Measurements from ENCODE around the gene CFAP43. TPM values are rescaled to one million over a fixed set of nuclear protein-coding genes. Genes with fewer than 3 reads are reported as not detected.

The CFAP43 gene
- total RNA-seq, 1 donor from 2014 or later, result not detected

- Mint-ChIP-seq H3K4me1 (ENCODE audit: low read depth) (peaks cover 8% of the 10 kb centered on the region), H3K9me3 (peaks cover 7% of the 10 kb centered on the region), H3K36me3 (ENCODE audit: low read depth) (peaks cover 2% of the 10 kb centered on the region), H3K27ac (no peak overlapping the region), H3K27me3 (ENCODE audit: insufficient read depth) (peaks cover 32% of the 10 kb centered on the region), H3K4me3 (no peak overlapping the region)
- no peak for DNase-seq (ENCODE audit: low spot score)
- intact Hi-C loops (cut with micrococcal nuclease), result no loop called here
Observed at GRCh38 chr10:104242545-104242944, 10.4 kb upstream of the CFAP43 start.

GRCh38 chr10:104240078-104240477 is 7.9 kb upstream of the CFAP43 start:
- H3K4me3 Mint-ChIP-seq, result no peak overlapping the region
- H3K27ac Mint-ChIP-seq, result no peak overlapping the region
- peaks cover 2% of the 10 kb centered on the region for H3K36me3 Mint-ChIP-seq (ENCODE audit: low read depth)
- no peaks in the 10 kb centered on the region for H3K4me1 Mint-ChIP-seq (ENCODE audit: low read depth)
- no peak for DNase-seq (ENCODE audit: low spot score)
- H3K9me3 Mint-ChIP-seq, result peaks cover 9% of the 10 kb centered on the region
- intact Hi-C loops (cut with micrococcal nuclease), result no loop called here
- peaks cover 43% of the 10 kb centered on the region for H3K27me3 Mint-ChIP-seq (ENCODE audit: insufficient read depth)

GRCh38 chr10:104235801-104236200 is 3.6 kb upstream of the CFAP43 start:
- Mint-ChIP-seq H3K27ac (no peak overlapping the region), H3K4me3 (no peak overlapping the region), H3K27me3 (ENCODE audit: insufficient read depth) (peaks cover 41% of the 10 kb centered on the region), H3K36me3 (ENCODE audit: low read depth) (no peaks in the 10 kb centered on the region), H3K4me1 (ENCODE audit: low read depth) (peaks cover 12% of the 10 kb centered on the region), H3K9me3 (peaks cover 10% of the 10 kb centered on the region)
- no peak for DNase-seq (ENCODE audit: low spot score)
- intact Hi-C loops (cut with micrococcal nuclease), result loop anchor here (10.0 kb wide), 1 partner anchor 481 kb away; no protein-coding TSS in a partner anchor

- H3K4me3 Mint-ChIP-seq, result no peak overlapping the region
- intact Hi-C loops (cut with micrococcal nuclease), result loop anchor here (10.0 kb wide), 1 partner anchor 480 kb away; no protein-coding TSS in a partner anchor
Observed at GRCh38 chr10:104234934-104235333, 2.8 kb upstream of the CFAP43 start.

GRCh38 chr10:104233817-104234216 is 1.7 kb upstream of the CFAP43 start:
- Mint-ChIP-seq H3K27ac (no peak overlapping the region), H3K36me3 (ENCODE audit: low read depth) (no peaks in the 10 kb centered on the region), H3K27me3 (ENCODE audit: insufficient read depth) (peaks cover 35% of the 10 kb centered on the region), H3K4me3 (peak overlapping the region; percentile 58), H3K4me1 (ENCODE audit: low read depth) (peaks cover 12% of the 10 kb centered on the region), H3K9me3 (peaks cover 10% of the 10 kb centered on the region)
- no peak for DNase-seq (ENCODE audit: low spot score)
- intact Hi-C loops (cut with micrococcal nuclease), result loop anchor here (2.0 to 10.0 kb wide), 2 partner anchors 267 to 479 kb away; partner anchors contain the start of gene SLK

More at GRCh38 chr10:104234934-104235333, 2.8 kb upstream of the CFAP43 start:
- Mint-ChIP-seq H3K36me3 (ENCODE audit: low read depth) (no peaks in the 10 kb centered on the region), H3K4me1 (ENCODE audit: low read depth) (peaks cover 12% of the 10 kb centered on the region), H3K9me3 (peaks cover 10% of the 10 kb centered on the region), H3K27ac (no peak overlapping the region), H3K27me3 (ENCODE audit: insufficient read depth) (peaks cover 41% of the 10 kb centered on the region)
- no peak for DNase-seq (ENCODE audit: low spot score)

GRCh38 chr10:104232613-104233102 is 494 bp upstream of the CFAP43 start:
- intact Hi-C loops (cut with micrococcal nuclease), result loop anchor here (1.0 to 10.0 kb wide), 8 partner anchors 24 to 478 kb away; partner anchors contain the start of genes GSTO2, ITPRIP, SLK and STN1
- Mint-ChIP-seq H3K27ac (peak overlapping the region; percentile 60), H3K4me1 (ENCODE audit: low read depth) (peaks cover 12% of the 10 kb centered on the region), H3K27me3 (ENCODE audit: insufficient read depth) (peaks cover 36% of the 10 kb centered on the region), H3K4me3 (peak overlapping the region; percentile 82), H3K9me3 (peaks cover 10% of the 10 kb centered on the region), H3K36me3 (ENCODE audit: low read depth) (no peaks in the 10 kb centered on the region)
- no peak for DNase-seq (ENCODE audit: low spot score)

GRCh38 chr10:104230490-104230889 is 1.7 kb downstream of the CFAP43 start:
- H3K9me3 Mint-ChIP-seq, result peaks cover 5% of the 10 kb centered on the region
- H3K27ac Mint-ChIP-seq, result no peak overlapping the region
- H3K4me3 Mint-ChIP-seq, result no peak overlapping the region
- DNase-seq (ENCODE audit: low spot score), result no peak
- H3K27me3 Mint-ChIP-seq (ENCODE audit: insufficient read depth), result peaks cover 29% of the 10 kb centered on the region
- H3K4me1 Mint-ChIP-seq (ENCODE audit: low read depth), result peaks cover 12% of the 10 kb centered on the region
- no peaks in the 10 kb centered on the region for H3K36me3 Mint-ChIP-seq (ENCODE audit: low read depth)
- intact Hi-C loops (cut with micrococcal nuclease), result loop anchor here (10.0 kb wide), 1 partner anchor 476 kb away; no protein-coding TSS in a partner anchor

GRCh38 chr10:104223304-104223703 is 8.9 kb downstream of the CFAP43 start:
- Mint-ChIP-seq H3K27ac (no peak overlapping the region), H3K9me3 (no peaks in the 10 kb centered on the region), H3K27me3 (ENCODE audit: insufficient read depth) (peaks cover 29% of the 10 kb centered on the region), H3K4me3 (no peak overlapping the region), H3K36me3 (ENCODE audit: low read depth) (no peaks in the 10 kb centered on the region), H3K4me1 (ENCODE audit: low read depth) (no peaks in the 10 kb centered on the region)
- no peak for DNase-seq (ENCODE audit: low spot score)
- intact Hi-C loops (cut with micrococcal nuclease), result no loop called here

- Mint-ChIP-seq H3K4me1 (ENCODE audit: low read depth) (no peaks in the 10 kb centered on the region), H3K9me3 (no peaks in the 10 kb centered on the region), H3K4me3 (no peak overlapping the region), H3K36me3 (ENCODE audit: low read depth) (no peaks in the 10 kb centered on the region), H3K27me3 (ENCODE audit: insufficient read depth) (peaks cover 22% of the 10 kb centered on the region), H3K27ac (no peak overlapping the region)
- DNase-seq (ENCODE audit: low spot score), result no peak
- intact Hi-C loops (cut with micrococcal nuclease), result no loop called here
Observed at GRCh38 chr10:104220522-104220921, 11.6 kb downstream of the CFAP43 start.

- Mint-ChIP-seq H3K36me3 (ENCODE audit: low read depth) (no peaks in the 10 kb centered on the region), H3K4me1 (ENCODE audit: low read depth) (no peaks in the 10 kb centered on the region), H3K4me3 (no peak overlapping the region), H3K27me3 (ENCODE audit: insufficient read depth) (peaks cover 18% of the 10 kb centered on the region), H3K9me3 (no peaks in the 10 kb centered on the region), H3K27ac (no peak overlapping the region)
- intact Hi-C loops (cut with micrococcal nuclease), result no loop called here
- DNase-seq (ENCODE audit: low spot score), result no peak
Observed at GRCh38 chr10:104218751-104219150, 13.4 kb downstream of the CFAP43 start.

- Mint-ChIP-seq H3K27me3 (ENCODE audit: insufficient read depth) (peaks cover 21% of the 10 kb centered on the region), H3K36me3 (ENCODE audit: low read depth) (no peaks in the 10 kb centered on the region), H3K9me3 (no peaks in the 10 kb centered on the region), H3K4me1 (ENCODE audit: low read depth) (no peaks in the 10 kb centered on the region), H3K27ac (no peak overlapping the region), H3K4me3 (no peak overlapping the region)
- intact Hi-C loops (cut with micrococcal nuclease), result no loop called here
- DNase-seq (ENCODE audit: low spot score), result no peak
Observed at GRCh38 chr10:104216631-104217030, 15.5 kb downstream of the CFAP43 start.

GRCh38 chr10:104209575-104210198 is 22.5 kb downstream of the CFAP43 start:
- Mint-ChIP-seq H3K27ac (no peak overlapping the region), H3K4me1 (ENCODE audit: low read depth) (no peaks in the 10 kb centered on the region), H3K36me3 (ENCODE audit: low read depth) (no peaks in the 10 kb centered on the region), H3K9me3 (no peaks in the 10 kb centered on the region), H3K4me3 (no peak overlapping the region), H3K27me3 (ENCODE audit: insufficient read depth) (peaks cover 29% of the 10 kb centered on the region)
- no peak for DNase-seq (ENCODE audit: low spot score)
- intact Hi-C loops (cut with micrococcal nuclease), result loop anchor here (1.0 to 10.0 kb wide), 3 partner anchors 165 to 497 kb away; no protein-coding TSS in a partner anchor

GRCh38 chr10:104208730-104209129 is 23.4 kb downstream of the CFAP43 start:
- Mint-ChIP-seq H3K9me3 (no peaks in the 10 kb centered on the region), H3K4me3 (no peak overlapping the region), H3K27ac (no peak overlapping the region), H3K27me3 (ENCODE audit: insufficient read depth) (peaks cover 34% of the 10 kb centered on the region), H3K4me1 (ENCODE audit: low read depth) (no peaks in the 10 kb centered on the region), H3K36me3 (ENCODE audit: low read depth) (no peaks in the 10 kb centered on the region)
- DNase-seq (ENCODE audit: low spot score), result no peak
- intact Hi-C loops (cut with micrococcal nuclease), result loop anchor here (1.0 to 10.0 kb wide), 3 partner anchors 164 to 496 kb away; no protein-coding TSS in a partner anchor
